C1 segment of cervical spinal cord (tissue), 14 donors: ENCODE results near the gene RFTN2.
"Not testable (repeated sequence)": the region's sequence is repeated elsewhere in the genome, so short reads cannot be mapped to it uniquely, and the experiment has no call there.

Experiments used
- DNase-seq, 14 donors: peaks; one replicate each; lab custom pipeline; 2025; lab: John Stamatoyannopoulos, UW

RFTN2 gene

GRCh38 chr2:197675246-197675645, at the start of gene RFTN2:
Gene RFTN2, minus strand, starts transcription at chr2:197675587. Its CDS starts 129 bp downstream, at chr2:197675458.
- no peak for DNase-seq

- DNase-seq = no peak
Observed at GRCh38 chr2:197717863-197718262, 42.5 kb upstream of the RFTN2 start.

GRCh38 chr2:197713271-197713670, 37.9 kb upstream of the RFTN2 start:
- no peak for DNase-seq

GRCh38 chr2:197711578-197711977, 36.2 kb upstream of the RFTN2 start:
- no peak for DNase-seq

- no peak for DNase-seq
Observed at GRCh38 chr2:197710424-197711042, 35.1 kb upstream of the RFTN2 start.

GRCh38 chr2:197709140-197709539, 33.8 kb upstream of the RFTN2 start:
- DNase-seq = not testable (repeated sequence)

GRCh38 chr2:197708331-197708730, 32.9 kb upstream of the RFTN2 start:
- no peak for DNase-seq

- peak in 1 of 14 donors; percentile 23 for DNase-seq
Observed at GRCh38 chr2:197707316-197708213, 32.2 kb upstream of the RFTN2 start.

GRCh38 chr2:197706839-197707207, 31.4 kb upstream of the RFTN2 start:
- no peak for DNase-seq

GRCh38 chr2:197705912-197706838, 30.8 kb upstream of the RFTN2 start:
- DNase-seq = peak in 5 of 14 donors; percentile 10 to 56 (median 45)

- peak; percentile 25 to 96 (median 89) for DNase-seq
Observed at GRCh38 chr2:197705121-197705911, 29.9 kb upstream of the RFTN2 start, which contains the start of gene MARS2. Gene MARS2, plus strand, starts transcription at chr2:197705369. Its CDS starts 37 bp downstream, at chr2:197705406.

GRCh38 chr2:197704434-197705120, 29.2 kb upstream of the RFTN2 start:
- no peak for DNase-seq

- no peak for DNase-seq
Observed at GRCh38 chr2:197700960-197701359, 25.6 kb upstream of the RFTN2 start.

- not testable (repeated sequence) for DNase-seq
Observed at GRCh38 chr2:197699724-197700123, 24.3 kb upstream of the RFTN2 start.

GRCh38 chr2:197696571-197696970, 21.2 kb upstream of the RFTN2 start:
- DNase-seq = not testable (repeated sequence)

GRCh38 chr2:197695971-197696370, 20.6 kb upstream of the RFTN2 start:
- DNase-seq = not testable (repeated sequence)

- not testable (repeated sequence) for DNase-seq
Observed at GRCh38 chr2:197695206-197695605, 19.8 kb upstream of the RFTN2 start.

GRCh38 chr2:197677483-197677882, 2.1 kb upstream of the RFTN2 start:
- no peak for DNase-seq

GRCh38 chr2:197677056-197677455, 1.7 kb upstream of the RFTN2 start:
- no peak for DNase-seq

GRCh38 chr2:197675711-197676188, 363 bp upstream of the RFTN2 start:
- DNase-seq = peak in 11 of 14 donors; percentile 2 to 49 (median 23)
